ENCODE data around the gene PCDH15.

DNA sequence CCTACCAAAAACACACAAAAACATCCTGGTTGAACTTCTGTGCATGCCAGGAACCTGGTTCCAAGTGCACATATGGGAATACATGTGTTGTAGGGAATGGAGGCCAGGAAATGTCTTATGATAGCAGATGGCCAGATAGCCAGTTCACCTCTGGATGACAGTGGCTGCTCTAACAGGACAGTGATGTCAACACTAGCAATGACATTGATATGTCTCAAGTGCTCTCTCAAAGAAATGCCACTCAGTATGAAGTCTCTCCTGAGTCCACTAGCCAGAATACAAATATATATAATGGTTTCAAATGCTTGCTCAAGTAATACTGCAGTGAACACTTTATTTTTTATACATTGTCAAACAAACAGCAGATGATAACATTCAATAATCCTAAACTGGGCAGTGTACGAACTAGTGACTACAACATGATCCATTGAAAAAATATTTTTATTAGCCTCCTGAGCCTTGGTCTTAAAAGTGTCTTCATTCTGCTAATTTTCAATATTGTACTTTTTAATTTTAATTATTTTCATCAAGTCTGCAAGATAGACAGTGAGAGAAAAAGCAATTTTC is 26.0 kb upstream of the PCDH15 start:
- TF ChIP-seq RNF2 (IDR thresholded peaks at IDR 0.05; ENCODE audit: borderline replicate concordance, low read depth, low read length, missing control alignments, poor library complexity, severe bottlenecking) (no peak), KDM5A (IDR thresholded peaks at IDR 0.05; ENCODE audit: low read length) (no peak), TBP (IDR thresholded peaks at IDR 0.05; ENCODE audit: low read depth, low read length) (no peak), POLR2AphosphoS5 (IDR thresholded peaks at IDR 0.05; ENCODE audit: low read depth, low read length) (no peak), POLR2A (IDR thresholded peaks at IDR 0.05; ENCODE audit: control extremely low read depth in 1 of 2, low read depth in 2 of 2, low read length in 2 of 2) (no peak), CREB1 (IDR thresholded peaks at IDR 0.05) (no peak), CHD1 (IDR thresholded peaks at IDR 0.05; ENCODE audit: low read depth, low read length) (no peak), TAF1 (IDR thresholded peaks at IDR 0.05; ENCODE audit: low read depth, low read length) (no peak)
